Stimulated activated CD8-positive, alpha-beta memory T cell treated with anti-CD3 and anti-CD28 coated beads, Interleukin-7, amount 100 ng/mL, for 4 hours (primary cell): ENCODE results near the gene DEDD.

Experiments
- DNase-seq, 2 donors: peaks; one replicate each; pipeline ENCODE4 v3.0.0-alpha.2; 2020; ENCODE audit warnings: low read depth in 2 of 2

Gene DEDD

DNA sequence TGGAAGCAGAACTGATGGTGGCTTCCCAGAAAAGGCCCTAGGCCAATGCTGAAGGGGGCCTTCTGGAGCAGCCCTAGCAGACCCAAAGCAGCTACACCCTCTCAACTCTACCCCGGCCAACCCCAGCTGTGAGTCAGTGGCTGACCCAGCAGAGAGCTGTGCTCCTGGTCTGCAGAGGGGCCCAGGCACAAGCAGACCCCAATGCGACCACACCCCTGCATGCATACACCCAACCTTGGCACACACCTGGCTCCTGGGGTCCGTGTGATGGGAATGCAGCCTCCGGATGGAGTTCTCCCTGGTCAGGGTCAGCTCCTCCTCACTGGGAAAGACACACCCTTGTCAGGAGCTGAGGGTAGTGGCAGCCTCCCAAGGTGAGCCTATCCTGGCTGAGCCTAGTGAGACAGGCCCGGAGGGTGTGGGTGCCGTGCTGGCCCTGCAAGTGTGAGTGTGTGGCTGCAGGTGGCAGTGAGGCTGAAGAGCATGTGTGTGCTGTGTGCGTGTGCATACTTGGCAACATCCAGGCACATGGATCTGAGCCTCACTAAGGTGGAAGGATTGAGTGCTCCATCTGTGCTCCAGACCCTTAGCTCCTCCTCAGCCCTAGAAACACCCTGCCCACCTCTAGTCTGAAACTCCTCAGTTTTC, 58.9 kb downstream of the DEDD start:
- DNase-seq = no peak

DNA sequence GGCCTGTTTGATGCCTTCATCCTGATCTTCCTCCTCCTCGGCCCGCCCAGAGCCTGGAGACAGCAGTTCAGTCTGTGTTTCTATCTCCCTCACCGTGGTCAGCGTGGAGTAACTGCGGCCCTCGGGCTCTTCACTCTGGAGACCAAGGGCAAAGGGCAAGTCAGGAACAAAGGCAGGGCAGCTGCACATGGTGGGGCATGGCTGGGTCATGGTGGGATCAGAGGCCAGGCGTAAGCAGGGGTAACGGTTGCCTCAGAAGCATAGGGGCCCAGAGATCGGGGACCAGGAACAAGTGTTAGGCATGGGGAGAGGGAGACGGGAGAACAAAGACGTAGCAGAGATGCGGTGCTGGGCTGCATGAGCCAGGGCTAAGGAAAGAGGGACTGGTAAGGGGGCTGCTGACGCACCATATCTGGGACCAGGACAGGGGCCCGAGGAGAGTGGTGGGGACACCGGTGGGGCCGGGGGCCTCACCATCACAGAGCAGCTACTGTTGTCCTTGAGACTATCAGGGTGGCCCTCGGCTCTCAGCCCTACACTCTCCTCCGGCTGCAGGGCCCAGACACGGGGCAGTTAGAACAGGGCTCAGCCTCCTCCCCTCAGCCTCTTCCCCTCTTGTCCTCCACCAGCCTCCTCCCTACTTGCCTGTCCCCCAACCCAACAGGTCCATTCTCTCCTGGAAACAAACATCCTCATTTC, 59.6 kb downstream of the DEDD start:
- DNase-seq = no peak

DNA sequence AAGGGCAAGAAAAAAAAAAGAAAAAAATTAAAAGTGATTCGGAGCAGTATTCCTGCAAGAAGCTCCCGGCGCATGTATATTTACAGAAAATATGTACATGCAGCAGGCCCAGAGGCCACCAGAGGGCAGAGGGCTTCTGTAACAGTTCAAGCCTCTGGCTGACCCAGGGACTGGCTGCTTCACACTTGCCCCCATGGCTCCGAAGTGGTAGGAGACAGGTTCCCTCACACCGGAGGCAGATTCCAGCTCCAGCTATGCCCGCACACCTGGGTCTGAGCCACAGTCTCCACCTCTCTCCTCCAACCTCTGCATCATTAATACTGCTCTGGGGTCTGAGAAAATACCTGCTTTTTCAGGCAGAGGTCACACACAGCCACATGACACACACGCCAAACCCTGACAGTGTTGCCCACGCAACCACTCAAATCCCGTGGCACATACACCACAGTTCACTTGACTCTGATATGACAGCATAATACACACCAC, 60.5 kb downstream of the DEDD start:
- DNase-seq = peak in 1 of 2 donors; percentile 43
